Esophagus muscularis mucosa (tissue), 4 donors: Measurements from ENCODE around the gene LANCL2. TPM values are rescaled to one million over a fixed set of nuclear protein-coding genes. Genes with fewer than 3 reads are reported as not detected.
A peak's percentile ranks its signal among the peaks of the same experiment; 100 is the strongest.

ENCODE experiments used
- DNase-seq: peaks from one replicate; pipeline ENCODE4 v3.0.0-alpha.2; 2017; ENCODE audit errors: extremely low spot score
- H3K27ac ChIP-seq, 4 donors: fragments of 200-600 bp; sonication (generic); replicated peaks in 1 of 4; 1 replicate in 3 of 4; 2 replicates in 1 of 4; pipeline ENCODE4 v1.5.1; 2016 to 2019; ENCODE audit warnings: mild to moderate bottlenecking in 1 of 4
- H3K27me3 ChIP-seq, 4 donors: fragments of 200-600 bp; sonication (generic); one replicate each; pipeline versions ENCODE4 v1.5.1 to v1.6.0; 2016 to 2019
- H3K36me3 ChIP-seq, 4 donors: fragments of 200-600 bp; sonication (generic); one replicate each; pipeline ENCODE4 v1.5.1; 2016 to 2019
- H3K4me1 ChIP-seq, 4 donors: fragments of 200-600 bp; sonication (generic); one replicate each; pipeline ENCODE4 v1.5.1; 2016 to 2019
- H3K4me3 ChIP-seq, 4 donors: fragments of 200-600 bp; sonication (generic); 1 replicate in 2 of 4; 2 replicates in 2 of 4; pipeline ENCODE4 v1.5.1; 2016 to 2019; ENCODE audit warnings: mild to moderate bottlenecking in 4 of 4, moderate library complexity in 1 of 4
- H3K9me3 ChIP-seq, 4 donors: fragments of 200-600 bp; sonication (generic); 1 replicate in 3 of 4; 2 replicates in 1 of 4; pipeline ENCODE4 v1.5.1; 2016 to 2019
- EP300 ChIP-seq: sonication (generic); formaldehyde crosslinking; IDR thresholded peaks from one replicate; pipeline ENCODE4 v1.6.1; 2017; ENCODE audit warnings: antibody characterized with exemption
- POLR2A ChIP-seq: fragments of 450-650 bp; IDR thresholded peaks from one replicate; pipeline ENCODE4 v1.6.1; 2017; ENCODE audit warnings: antibody characterized with exemption, moderate library complexity, mild to moderate bottlenecking, low read depth
- POLR2AphosphoS5 ChIP-seq, 2 donors: sonication (generic); formaldehyde crosslinking; IDR thresholded peaks; one replicate each; pipeline ENCODE4 v1.6.1; 2017; ENCODE audit warnings: antibody characterized with exemption in 2 of 2
- WGBS: methylation state at CpG from one replicate; pipeline ENCODE4 v1.1.5; 2018; 5-methylcytosine and 5-hydroxymethylcytosine counted together
- intact Hi-C: fragments of 100-400 bp; cut with DNase I; formaldehyde crosslinking; loops from one replicate; pipeline ENCODE4 v1.15.1; 2023
- total RNA-seq, 4 donors: library from RNA; depleted of rRNA; stranded (reverse); fragments of >200 nt; gene quantifications; one replicate each; pipeline versions ENCODE4 v1.1.0 to v1.2.1, GENCODE V29; 2016
- TF ChIP-seq, protein P1 (sequence below), 3 experiments: fragments of 200-600 bp in 2 of 3; fragments of 450-650 bp in 1 of 3; sonication (generic) in 2 of 3; IDR thresholded peaks; one replicate each; pipeline ENCODE4 v1.5.1; 2017 to 2019; ENCODE audit warnings: antibody characterized with exemption in 3 of 3, mild to moderate bottlenecking in 2 of 3, moderate library complexity in 1 of 3

The LANCL2 gene, protein sequence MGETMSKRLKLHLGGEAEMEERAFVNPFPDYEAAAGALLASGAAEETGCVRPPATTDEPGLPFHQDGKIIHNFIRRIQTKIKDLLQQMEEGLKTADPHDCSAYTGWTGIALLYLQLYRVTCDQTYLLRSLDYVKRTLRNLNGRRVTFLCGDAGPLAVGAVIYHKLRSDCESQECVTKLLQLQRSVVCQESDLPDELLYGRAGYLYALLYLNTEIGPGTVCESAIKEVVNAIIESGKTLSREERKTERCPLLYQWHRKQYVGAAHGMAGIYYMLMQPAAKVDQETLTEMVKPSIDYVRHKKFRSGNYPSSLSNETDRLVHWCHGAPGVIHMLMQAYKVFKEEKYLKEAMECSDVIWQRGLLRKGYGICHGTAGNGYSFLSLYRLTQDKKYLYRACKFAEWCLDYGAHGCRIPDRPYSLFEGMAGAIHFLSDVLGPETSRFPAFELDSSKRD
- 10 to 100 TPM; 10.0 to 11.8 (median 10.7) TPM for total RNA-seq

DNA sequence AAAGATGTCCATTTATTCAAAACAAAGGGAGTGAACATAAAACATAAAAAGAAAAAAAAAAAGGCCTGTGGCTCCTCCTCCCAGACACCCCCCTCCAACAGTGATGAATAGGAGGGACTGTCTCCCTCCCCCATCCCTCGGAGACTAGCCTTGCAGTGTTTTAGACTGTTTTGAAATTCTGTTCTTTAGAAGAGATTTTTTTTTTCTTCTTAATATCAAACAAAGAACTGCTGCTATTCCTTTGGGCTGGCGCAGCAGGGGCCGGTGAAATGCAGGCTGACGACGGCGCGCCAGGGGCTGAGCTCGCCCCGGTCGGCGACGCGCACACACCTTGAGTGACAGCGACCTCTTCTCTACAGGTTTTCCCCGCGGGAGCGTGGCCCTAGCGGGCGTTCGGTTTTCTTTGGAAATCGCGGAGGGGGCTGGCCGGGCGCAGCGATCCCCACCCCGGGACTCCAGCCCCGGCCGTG is at the start of gene LANCL2:
LANCL2 (plus strand) TSS at position 133 of the 470 bp plus-strand sequence. CDS start 689 bp downstream, outside the sequence.
- H3K27me3 ChIP-seq, result peaks cover 0 to 3% (median 0%) of the 10 kb centered on the region in 4 donors
- TF ChIP-seq POLR2A, result no peak
- TF ChIP-seq EP300, result no peak
- TF ChIP-seq POLR2AphosphoS5 (IDR thresholded peaks at IDR 0.05), result no peak
- TF ChIP-seq, protein P1, sequence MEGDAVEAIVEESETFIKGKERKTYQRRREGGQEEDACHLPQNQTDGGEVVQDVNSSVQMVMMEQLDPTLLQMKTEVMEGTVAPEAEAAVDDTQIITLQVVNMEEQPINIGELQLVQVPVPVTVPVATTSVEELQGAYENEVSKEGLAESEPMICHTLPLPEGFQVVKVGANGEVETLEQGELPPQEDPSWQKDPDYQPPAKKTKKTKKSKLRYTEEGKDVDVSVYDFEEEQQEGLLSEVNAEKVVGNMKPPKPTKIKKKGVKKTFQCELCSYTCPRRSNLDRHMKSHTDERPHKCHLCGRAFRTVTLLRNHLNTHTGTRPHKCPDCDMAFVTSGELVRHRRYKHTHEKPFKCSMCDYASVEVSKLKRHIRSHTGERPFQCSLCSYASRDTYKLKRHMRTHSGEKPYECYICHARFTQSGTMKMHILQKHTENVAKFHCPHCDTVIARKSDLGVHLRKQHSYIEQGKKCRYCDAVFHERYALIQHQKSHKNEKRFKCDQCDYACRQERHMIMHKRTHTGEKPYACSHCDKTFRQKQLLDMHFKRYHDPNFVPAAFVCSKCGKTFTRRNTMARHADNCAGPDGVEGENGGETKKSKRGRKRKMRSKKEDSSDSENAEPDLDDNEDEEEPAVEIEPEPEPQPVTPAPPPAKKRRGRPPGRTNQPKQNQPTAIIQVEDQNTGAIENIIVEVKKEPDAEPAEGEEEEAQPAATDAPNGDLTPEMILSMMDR (IDR thresholded peaks at IDR 0.05), result no peak
- no peaks in the 10 kb centered on the region for H3K36me3 ChIP-seq
- H3K27ac ChIP-seq, result peak within 1 kb of the TSS; percentile 94 to 97 (median 96)
- under 1% methylated on average over 20 of the region's 28 CpGs for WGBS
- H3K4me1 ChIP-seq, result peaks cover 19 to 25% (median 21%) of the 10 kb centered on the region in 4 donors
- H3K4me3 ChIP-seq, result peak within 1 kb of the TSS; percentile 76 to 95 (median 84)
- intact Hi-C loops, result loop anchor here (10.0 kb wide), 3 partner anchors 210 to 600 kb away; partner anchors contain the start of genes NIPSNAP2 and VOPP1
- no peaks in the 10 kb centered on the region for H3K9me3 ChIP-seq
- DNase-seq, result peak; percentile 91

DNA sequence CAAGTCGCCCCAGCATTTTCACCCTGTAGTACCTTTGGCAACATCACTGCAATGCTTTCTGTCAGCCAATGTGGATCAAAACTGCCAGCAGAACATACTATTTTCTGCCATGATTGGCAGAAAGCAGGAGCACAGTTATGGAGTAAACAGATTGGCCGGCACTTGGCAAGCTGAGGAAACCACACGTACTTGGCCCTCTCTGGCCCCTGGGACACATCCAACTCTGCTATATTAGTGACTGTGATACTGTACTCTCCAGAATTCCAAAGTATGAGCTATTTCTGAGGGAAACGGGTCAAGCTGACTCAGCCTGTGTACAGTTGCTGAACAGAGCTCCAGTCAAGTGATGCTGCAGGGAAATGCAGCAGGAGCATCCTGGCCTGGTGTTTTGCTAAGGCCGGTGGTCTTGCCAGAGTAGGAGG is 39.8 kb upstream of the LANCL2 start:
- Histone ChIP-seq H3K36me3 (no peaks in the 10 kb centered on the region), H3K9me3 (no peaks in the 10 kb centered on the region), H3K27me3 (no peaks in the 10 kb centered on the region), H3K4me3 (no peak overlapping the region), H3K27ac (no peak overlapping the region), H3K4me1 (peaks cover 11 to 19% (median 15%) of the 10 kb centered on the region in 4 donors)
- whole genome bisulfite sequencing, result 40% methylated on average over 4 of the region's 5 CpGs
- TF ChIP-seq POLR2AphosphoS5 (IDR thresholded peaks at IDR 0.05) (peak in 1 of 2 donors; percentile 11), POLR2A (no peak), EP300 (no peak)
- TF ChIP-seq, protein P1 (IDR thresholded peaks at IDR 0.05), result no peak
- peak; percentile 89 for DNase-seq
- intact Hi-C loops, result no loop called here

DNA sequence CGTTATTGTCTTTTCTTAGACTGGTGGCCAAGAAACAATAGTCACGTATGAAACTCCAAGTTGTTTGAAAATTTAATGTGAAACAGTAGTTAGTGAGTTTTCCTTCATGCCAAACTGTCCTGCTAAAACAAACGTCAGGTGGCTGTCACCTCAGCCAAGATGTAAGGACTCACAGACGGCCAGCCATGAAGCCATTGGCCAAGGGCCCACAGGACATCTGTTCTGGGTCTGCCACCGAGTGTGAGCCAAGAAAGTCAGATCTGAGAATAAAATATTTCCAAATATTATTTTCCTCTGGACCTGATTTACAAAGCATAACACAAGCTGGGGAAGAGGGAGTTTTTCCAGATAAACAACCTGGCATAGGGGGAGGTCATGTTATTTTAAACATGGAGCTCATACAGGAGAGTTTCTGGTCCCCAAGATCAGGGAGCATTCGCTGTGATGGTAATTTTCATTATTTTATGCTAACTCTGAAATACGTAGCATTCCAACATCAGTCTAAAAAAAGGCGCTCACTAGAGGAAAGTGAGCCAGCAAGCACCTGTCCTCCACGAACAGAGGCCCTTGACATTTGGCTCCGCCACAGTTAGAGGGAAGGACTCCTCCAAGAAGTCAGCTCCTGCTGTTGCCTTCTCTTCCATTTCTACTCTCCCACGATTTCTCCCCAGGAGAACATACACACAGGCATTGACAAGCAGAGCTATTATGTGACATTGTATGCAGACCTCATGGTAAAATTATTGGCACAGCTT is 38.9 kb upstream of the LANCL2 start:
- Histone ChIP-seq H3K9me3 (no peaks in the 10 kb centered on the region), H3K4me3 (no peak overlapping the region), H3K4me1 (peaks cover 11 to 19% (median 15%) of the 10 kb centered on the region in 4 donors), H3K36me3 (no peaks in the 10 kb centered on the region), H3K27me3 (no peaks in the 10 kb centered on the region), H3K27ac (no peak overlapping the region)
- intact Hi-C loops, result no loop called here
- TF ChIP-seq, protein P1 (IDR thresholded peaks at IDR 0.05), result no peak
- no peak for TF ChIP-seq EP300
- peak; percentile 74 for DNase-seq
- WGBS, result 58% methylated on average over 11 of the region's 11 CpGs

DNA sequence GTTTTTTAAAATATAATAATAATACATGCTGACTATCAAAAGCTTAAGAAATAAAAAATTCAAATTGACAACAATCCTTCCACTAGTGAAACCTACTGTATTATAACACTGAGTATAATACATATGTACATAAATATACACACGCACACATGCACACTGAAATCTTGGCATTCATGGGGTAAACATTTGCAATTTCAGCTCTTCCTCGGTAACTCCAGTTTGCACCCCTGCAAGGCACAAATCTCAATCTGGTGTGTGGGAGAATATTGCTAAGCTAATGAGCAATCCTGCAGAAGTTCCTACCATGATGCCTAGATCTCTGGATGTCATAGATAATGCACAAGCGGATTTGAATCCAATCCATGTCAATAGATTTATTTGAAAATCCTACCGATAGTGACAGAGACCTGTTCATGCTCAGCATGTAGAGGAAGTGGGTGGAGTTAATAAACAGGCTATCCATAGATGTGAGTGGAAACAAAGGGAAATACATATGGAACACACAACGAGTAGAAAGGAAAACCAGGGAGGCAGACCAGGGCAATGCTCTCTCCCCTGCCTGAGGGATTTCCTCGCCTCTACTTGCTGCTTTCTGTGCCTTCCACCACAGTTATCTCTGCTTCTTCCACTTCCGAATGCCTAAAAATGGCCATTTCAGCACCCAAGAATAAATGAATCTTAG is 38.1 kb upstream of the LANCL2 start:
- no peak overlapping the region for H3K27ac ChIP-seq
- no peaks in the 10 kb centered on the region for H3K36me3 ChIP-seq
- intact Hi-C loops, result no loop called here
- WGBS, result 72% methylated on average over 7 of the region's 7 CpGs
- H3K4me1 ChIP-seq, result peaks cover 11 to 19% (median 15%) of the 10 kb centered on the region in 4 donors
- TF ChIP-seq EP300 (no peak), POLR2A (no peak), POLR2AphosphoS5 (IDR thresholded peaks at IDR 0.05) (no peak)
- TF ChIP-seq, protein P1 (IDR thresholded peaks at IDR 0.05), result no peak
- no peak overlapping the region for H3K4me3 ChIP-seq
- H3K27me3 ChIP-seq, result no peaks in the 10 kb centered on the region
- DNase-seq, result no peak
- no peaks in the 10 kb centered on the region for H3K9me3 ChIP-seq
